ENCODE data around the gene KSR2. TPM values are rescaled to one million over a fixed set of nuclear protein-coding genes. Genes with fewer than 3 reads are reported as not detected.

The KSR2 gene
- total and polyA plus RNA-seq, 10 of the 15 experiments (the other 5 are each of a cell fraction or from before 2014, with no cell fraction given), result under 0.01 to 1.5 (median 0.01) TPM; not detected in 3

DNA sequence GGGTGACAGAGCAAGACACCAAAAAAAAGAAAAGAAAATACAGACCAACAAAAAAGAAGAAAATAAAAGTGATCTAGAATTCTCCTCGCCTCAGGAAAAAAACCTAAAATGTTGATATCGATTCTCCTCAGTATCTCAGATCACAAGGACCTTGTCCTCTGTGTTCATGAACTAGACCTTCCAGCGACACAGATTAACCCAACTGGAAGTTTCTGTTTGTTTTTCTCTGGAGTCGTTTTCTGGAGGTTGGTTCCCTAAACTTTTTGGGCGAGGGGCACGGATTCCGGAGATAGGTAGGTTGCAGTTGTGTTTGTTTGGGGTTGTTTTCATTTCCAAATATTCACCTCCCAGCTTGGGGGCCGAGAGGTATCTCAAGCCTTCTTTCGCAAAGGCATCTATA lies 47.2 kb upstream of the KSR2 start (continued):
- TF ChIP-seq EP300 (IDR thresholded peaks at IDR 0.05; ENCODE audit: borderline replicate concordance in 1 of 2, control insufficient read depth in 1 of 2, low read depth in 2 of 2, low read length in 2 of 2), result no peak
- no peak for TF ChIP-seq CHD1 (IDR thresholded peaks at IDR 0.05; ENCODE audit: low read depth, low read length)
- TF ChIP-seq, protein P1, sequence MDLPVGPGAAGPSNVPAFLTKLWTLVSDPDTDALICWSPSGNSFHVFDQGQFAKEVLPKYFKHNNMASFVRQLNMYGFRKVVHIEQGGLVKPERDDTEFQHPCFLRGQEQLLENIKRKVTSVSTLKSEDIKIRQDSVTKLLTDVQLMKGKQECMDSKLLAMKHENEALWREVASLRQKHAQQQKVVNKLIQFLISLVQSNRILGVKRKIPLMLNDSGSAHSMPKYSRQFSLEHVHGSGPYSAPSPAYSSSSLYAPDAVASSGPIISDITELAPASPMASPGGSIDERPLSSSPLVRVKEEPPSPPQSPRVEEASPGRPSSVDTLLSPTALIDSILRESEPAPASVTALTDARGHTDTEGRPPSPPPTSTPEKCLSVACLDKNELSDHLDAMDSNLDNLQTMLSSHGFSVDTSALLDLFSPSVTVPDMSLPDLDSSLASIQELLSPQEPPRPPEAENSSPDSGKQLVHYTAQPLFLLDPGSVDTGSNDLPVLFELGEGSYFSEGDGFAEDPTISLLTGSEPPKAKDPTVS (IDR thresholded peaks at IDR 0.05; ENCODE audit: low read depth, low read length), result no peak
- TF ChIP-seq HDGF (IDR thresholded peaks at IDR 0.05), result no peak
- TF ChIP-seq, protein P2, sequence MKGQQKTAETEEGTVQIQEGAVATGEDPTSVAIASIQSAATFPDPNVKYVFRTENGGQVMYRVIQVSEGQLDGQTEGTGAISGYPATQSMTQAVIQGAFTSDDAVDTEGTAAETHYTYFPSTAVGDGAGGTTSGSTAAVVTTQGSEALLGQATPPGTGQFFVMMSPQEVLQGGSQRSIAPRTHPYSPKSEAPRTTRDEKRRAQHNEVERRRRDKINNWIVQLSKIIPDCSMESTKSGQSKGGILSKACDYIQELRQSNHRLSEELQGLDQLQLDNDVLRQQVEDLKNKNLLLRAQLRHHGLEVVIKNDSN (IDR thresholded peaks at IDR 0.05; ENCODE audit: borderline replicate concordance, extremely low read length, insufficient read depth, low read depth, low read length), result no peak
- TF ChIP-seq MEF2B (IDR thresholded peaks at IDR 0.05; ENCODE audit: partially characterized antibody, poor library complexity, severe bottlenecking), result no peak
- no peak for TF ChIP-seq SMARCA5 (IDR thresholded peaks at IDR 0.05)
- no peak for TF ChIP-seq ZNF384 (IDR thresholded peaks at IDR 0.05; ENCODE audit: borderline replicate concordance, low read depth, low read length)
- TF ChIP-seq GABPA (IDR thresholded peaks at IDR 0.05; ENCODE audit: low read depth), result no peak

DNA sequence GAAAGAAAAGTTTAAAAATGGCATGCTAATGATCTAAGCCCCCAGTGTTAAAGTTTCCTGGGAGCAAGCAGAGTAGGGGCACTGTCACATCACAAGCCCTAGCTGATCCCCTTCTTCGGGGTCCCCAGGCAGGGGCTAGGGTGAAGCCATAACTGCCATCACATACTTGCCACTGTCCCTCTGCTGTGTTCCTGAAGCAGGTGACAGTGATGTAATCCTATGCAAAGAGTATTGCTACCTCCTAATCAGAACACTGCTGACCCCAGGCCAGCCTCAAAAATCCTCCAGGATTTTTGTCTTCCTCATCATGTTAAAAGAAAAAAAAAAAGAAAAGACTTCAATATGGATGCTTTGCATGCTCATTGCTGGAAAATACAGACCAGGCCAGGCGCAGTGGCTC lies 46.5 kb upstream of the KSR2 start:
- FAIRE-seq (no peak), DNase-seq (ENCODE audit: low read depth, low spot score) (no peak), ATAC-seq (no peak)
- ChIA-PET RAD21 (ENCODE audit: unreplicated experiment) (no interaction called here), CTCF (no interaction called here), SMC1A (ENCODE audit: uncharacterized antibody, unreplicated experiment) (no interaction called here), POLR2A (no interaction called here)
- Histone ChIP-seq H3K4me3 (no peak overlapping the region), H3K27ac (ENCODE audit: control insufficient read depth, insufficient read depth) (no peak overlapping the region), H3K4me2 (ENCODE audit: control insufficient read depth, insufficient read depth) (no peak overlapping the region), H2AFZ (ENCODE audit: control insufficient read depth, low read depth, low read length) (no peak overlapping the region), H3K9ac (ENCODE audit: control insufficient read depth, insufficient read depth, low read length) (no peak overlapping the region), H3K36me3 (ENCODE audit: control insufficient read depth in 2 of 2, insufficient read depth in 2 of 2, low read length in 1 of 2) (peaks cover 3 to 4% of the 10 kb centered on the region in 2 experiments; a peak in 2 of 4 replicates), H4K20me1 (ENCODE audit: control insufficient read depth, insufficient read depth) (no peaks in the 10 kb centered on the region), H3K27me3 (replicated peaks in 1 of 2; ENCODE audit: control insufficient read depth in 2 of 2, insufficient read depth in 2 of 2, low read length in 1 of 2) (no peaks in the 10 kb centered on the region), H3K9me3 (replicated peaks; ENCODE audit: control insufficient read depth, insufficient read depth, low read length) (no peaks in the 10 kb centered on the region; the same call in 2 of the 3 replicates), H3K4me1 (ENCODE audit: control insufficient read depth, insufficient read depth, low read length) (0 out of 2 replicates have a peak, but pooled peaks cover 3% of the 10 kb centered on the region), H3K79me2 (ENCODE audit: control insufficient read depth, insufficient read depth, low read length) (peaks cover 18% of the 10 kb centered on the region)
- WGBS (ENCODE audit: insufficient coverage, insufficient replicate concordance, low lambda C conversion rate, missing lambda C conversion rate), result 50% methylated on average over 2 of the region's 2 CpGs
- BruUV-seq (replicated peaks), result no TSS peak
- TF ChIP-seq ZNF622 (IDR thresholded peaks at IDR 0.05), result no peak
- intact Hi-C loops (cut with micrococcal nuclease; ENCODE audit: unreplicated experiment) (loop anchor here (5.0 kb wide), 1 partner anchor 138 kb away; no protein-coding TSS in a partner anchor), in situ Hi-C loops (cut with MboI) (no loop called here)

Measured in GM12878 (cell line).